Breast epithelium (tissue), 4 donors: Measurements from ENCODE around the gene C1QTNF9B. TPM values are rescaled to one million over a fixed set of nuclear protein-coding genes. Genes with fewer than 3 reads are reported as not detected.

Source experiments
- DNase-seq, 2 donors: peaks; one replicate each; pipeline ENCODE4 v3.0.0-alpha.2; 2019; ENCODE audit warnings: low spot score in 2 of 2
- H3K27ac ChIP-seq, 2 donors: fragments of 200-600 bp; sonication (generic) in 1 of 2; one replicate each; pipeline ENCODE4 v1.5.1; 2016 to 2019; ENCODE audit warnings: mild to moderate bottlenecking in 1 of 2
- H3K27me3 ChIP-seq, 2 donors: fragments of 200-600 bp; sonication (generic) in 1 of 2; one replicate each; pipeline versions ENCODE4 v1.5.1 to v1.6.0; 2017 to 2019; ENCODE audit warnings: control low read depth in 1 of 2, mild to moderate bottlenecking in 1 of 2
- H3K36me3 ChIP-seq: fragments of 200-600 bp; one replicate; pipeline ENCODE4 v1.5.1; 2019
- H3K4me1 ChIP-seq, 2 donors: fragments of 200-600 bp; sonication (generic); one replicate each; pipeline ENCODE4 v1.5.1; 2016 to 2019; ENCODE audit warnings: control low read depth in 1 of 2
- H3K4me3 ChIP-seq, 3 donors: fragments of 200-600 bp; sonication (generic); 1 replicate in 2 of 3; 2 replicates in 1 of 3; pipeline ENCODE4 v1.5.1; 2016 to 2019; ENCODE audit warnings: mild to moderate bottlenecking in 3 of 3, moderate library complexity in 2 of 3
- H3K9me3 ChIP-seq, 2 donors: fragments of 200-600 bp; sonication (generic) in 1 of 2; one replicate each; pipeline ENCODE4 v1.5.1; 2016 to 2019; ENCODE audit warnings: control low read depth in 1 of 2
- POLR2A ChIP-seq: fragments of 450-650 bp; IDR thresholded peaks from one replicate; pipeline ENCODE4 v1.6.1; 2016; ENCODE audit warnings: antibody characterized with exemption, mild to moderate bottlenecking, moderate library complexity
- POLR2AphosphoS5 ChIP-seq, 3 donors: sonication (generic); formaldehyde crosslinking; IDR thresholded peaks; one replicate each; pipeline ENCODE4 v1.6.1; 2017; ENCODE audit warnings: antibody characterized with exemption in 3 of 3
- intact Hi-C: fragments of 100-400 bp; cut with DNase I; formaldehyde crosslinking; loops from one replicate; pipeline ENCODE4 v1.15.1; 2023; ENCODE audit warnings: low total_unique reads
- total RNA-seq, 3 donors: library from RNA; depleted of rRNA; stranded (reverse); fragments of >200 nt; gene quantifications; one replicate each; pipeline ENCODE4 v1.1.0, GENCODE V29; 2016
- TF ChIP-seq, protein P1 (sequence below), 3 donors: fragments of 450-650 bp; IDR thresholded peaks; one replicate each; pipeline ENCODE4 v1.5.1; 2016 to 2017; ENCODE audit warnings: antibody characterized with exemption in 3 of 3, mild to moderate bottlenecking in 3 of 3, moderate library complexity in 3 of 3

C1QTNF9B gene
- total RNA-seq, 3 donors from 2014 or later, result 0.32 TPM; not detected in 2

DNA sequence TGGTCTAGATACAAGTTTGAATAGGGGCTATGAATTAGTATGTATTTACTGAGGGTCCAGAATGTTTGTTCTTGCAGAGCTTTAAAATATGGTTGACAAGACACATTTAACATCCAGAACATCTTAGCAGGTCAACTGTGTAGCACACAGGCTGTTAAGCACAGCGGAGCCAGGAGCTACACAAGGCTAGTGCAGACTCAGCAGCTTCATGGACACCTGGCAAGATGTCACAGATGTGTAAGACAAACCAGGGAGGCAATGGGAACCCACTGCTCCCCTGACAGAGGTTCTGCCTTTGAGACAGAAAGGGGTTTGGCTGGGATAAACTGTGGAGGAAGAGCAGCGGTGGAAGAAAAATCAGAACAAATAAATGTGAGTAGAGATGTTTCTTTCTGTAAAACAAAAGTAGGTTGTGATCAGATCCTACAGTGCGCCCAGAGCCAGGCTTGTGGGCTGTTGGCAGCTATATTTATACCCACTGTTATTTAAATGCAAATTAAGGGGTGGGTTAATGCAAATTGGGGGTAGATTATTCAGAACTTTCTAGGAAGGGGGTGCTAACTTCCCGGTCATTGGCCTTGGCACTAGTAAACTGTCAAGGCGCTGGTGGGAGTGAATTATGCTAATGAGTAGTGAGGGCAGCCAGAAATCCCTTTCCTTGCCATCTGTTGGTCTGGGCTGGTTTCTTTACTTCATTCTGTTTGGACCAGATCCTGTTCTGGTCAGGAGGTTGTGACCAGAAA, 41.1 kb downstream of the C1QTNF9B start:
- H3K27me3 ChIP-seq, result no peaks in the 10 kb centered on the region
- no peak for DNase-seq
- TF ChIP-seq POLR2A (no peak), POLR2AphosphoS5 (IDR thresholded peaks at IDR 0.05) (no peak)
- TF ChIP-seq, protein P1, sequence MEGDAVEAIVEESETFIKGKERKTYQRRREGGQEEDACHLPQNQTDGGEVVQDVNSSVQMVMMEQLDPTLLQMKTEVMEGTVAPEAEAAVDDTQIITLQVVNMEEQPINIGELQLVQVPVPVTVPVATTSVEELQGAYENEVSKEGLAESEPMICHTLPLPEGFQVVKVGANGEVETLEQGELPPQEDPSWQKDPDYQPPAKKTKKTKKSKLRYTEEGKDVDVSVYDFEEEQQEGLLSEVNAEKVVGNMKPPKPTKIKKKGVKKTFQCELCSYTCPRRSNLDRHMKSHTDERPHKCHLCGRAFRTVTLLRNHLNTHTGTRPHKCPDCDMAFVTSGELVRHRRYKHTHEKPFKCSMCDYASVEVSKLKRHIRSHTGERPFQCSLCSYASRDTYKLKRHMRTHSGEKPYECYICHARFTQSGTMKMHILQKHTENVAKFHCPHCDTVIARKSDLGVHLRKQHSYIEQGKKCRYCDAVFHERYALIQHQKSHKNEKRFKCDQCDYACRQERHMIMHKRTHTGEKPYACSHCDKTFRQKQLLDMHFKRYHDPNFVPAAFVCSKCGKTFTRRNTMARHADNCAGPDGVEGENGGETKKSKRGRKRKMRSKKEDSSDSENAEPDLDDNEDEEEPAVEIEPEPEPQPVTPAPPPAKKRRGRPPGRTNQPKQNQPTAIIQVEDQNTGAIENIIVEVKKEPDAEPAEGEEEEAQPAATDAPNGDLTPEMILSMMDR (IDR thresholded peaks at IDR 0.05), result no peak
- no peak overlapping the region for H3K27ac ChIP-seq
- intact Hi-C loops, result no loop called here
- H3K36me3 ChIP-seq, result no peaks in the 10 kb centered on the region
- no peaks in the 10 kb centered on the region for H3K4me1 ChIP-seq
- no peak overlapping the region for H3K4me3 ChIP-seq
- H3K9me3 ChIP-seq, result no peaks in the 10 kb centered on the region

- no peaks in the 10 kb centered on the region for H3K36me3 ChIP-seq
- H3K27me3 ChIP-seq, result no peaks in the 10 kb centered on the region
- intact Hi-C loops, result no loop called here
- no peaks in the 10 kb centered on the region for H3K9me3 ChIP-seq
- no peaks in the 10 kb centered on the region for H3K4me1 ChIP-seq
- TF ChIP-seq POLR2A (no peak), POLR2AphosphoS5 (IDR thresholded peaks at IDR 0.05) (no peak)
- H3K4me3 ChIP-seq, result no peak overlapping the region
- H3K27ac ChIP-seq, result no peak overlapping the region
- DNase-seq, result no peak
Observed at GRCh38 chr13:23855360-23855759, 41.9 kb downstream of the C1QTNF9B start.

- H3K9me3 ChIP-seq, result no peaks in the 10 kb centered on the region
- TF ChIP-seq POLR2AphosphoS5 (IDR thresholded peaks at IDR 0.05) (no peak), POLR2A (no peak)
- TF ChIP-seq, protein P1 (IDR thresholded peaks at IDR 0.05), result no peak
- no peak overlapping the region for H3K4me3 ChIP-seq
- H3K27ac ChIP-seq, result no peak overlapping the region
- H3K36me3 ChIP-seq, result no peaks in the 10 kb centered on the region
- no peaks in the 10 kb centered on the region for H3K4me1 ChIP-seq
- intact Hi-C loops, result no loop called here
- no peak for DNase-seq
- no peaks in the 10 kb centered on the region for H3K27me3 ChIP-seq
Observed at GRCh38 chr13:23852351-23852750, 45.0 kb downstream of the C1QTNF9B start.

GRCh38 chr13:23851106-23851505, 46.2 kb downstream of the C1QTNF9B start:
- Histone ChIP-seq H3K27ac (no peak overlapping the region), H3K4me3 (no peak overlapping the region), H3K4me1 (no peaks in the 10 kb centered on the region), H3K36me3 (no peaks in the 10 kb centered on the region), H3K9me3 (no peaks in the 10 kb centered on the region), H3K27me3 (no peaks in the 10 kb centered on the region)
- TF ChIP-seq, protein P1 (IDR thresholded peaks at IDR 0.05), result no peak
- TF ChIP-seq POLR2A (no peak), POLR2AphosphoS5 (IDR thresholded peaks at IDR 0.05) (no peak)
- DNase-seq, result no peak
- intact Hi-C loops, result no loop called here

DNA sequence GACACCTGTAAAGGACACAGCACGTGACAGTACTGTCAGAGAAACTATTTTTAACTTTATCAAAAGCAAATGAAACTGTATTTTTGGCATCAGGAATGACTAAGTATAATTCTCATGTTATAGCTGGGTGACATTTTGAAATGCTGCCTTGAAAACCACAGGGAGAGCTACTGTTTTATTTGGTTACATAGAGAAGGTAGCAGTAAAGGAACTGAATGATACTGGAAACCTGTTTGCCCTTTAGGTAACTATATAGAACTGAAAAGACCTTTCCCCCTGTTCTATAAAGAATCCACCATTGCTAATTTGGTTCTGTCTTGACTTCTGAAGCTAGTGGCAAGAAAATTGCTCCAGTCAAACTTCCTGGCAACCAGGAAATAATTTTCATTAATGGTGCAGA, 47.2 kb downstream of the C1QTNF9B start:
- Histone ChIP-seq H3K27ac (no peak overlapping the region), H3K4me1 (no peaks in the 10 kb centered on the region), H3K27me3 (no peaks in the 10 kb centered on the region), H3K9me3 (no peaks in the 10 kb centered on the region), H3K36me3 (no peaks in the 10 kb centered on the region), H3K4me3 (no peak overlapping the region)
- TF ChIP-seq POLR2A (no peak), POLR2AphosphoS5 (IDR thresholded peaks at IDR 0.05) (no peak)
- TF ChIP-seq, protein P1 (IDR thresholded peaks at IDR 0.05), result no peak
- no peak for DNase-seq
- intact Hi-C loops, result no loop called here
